ENCODE measurements around the gene HRCT1. TPM values are rescaled to one million over a fixed set of nuclear protein-coding genes. Genes with fewer than 3 reads are reported as not detected.

Gene HRCT1
- total RNA-seq, 1 donor from 2014 or later: 10.8 TPM

- DNase-seq: no peak
- Histone ChIP-seq H3K36me3 (no peaks in the 10 kb centered on the region), H3K27ac (peak overlapping the region; percentile 55), H3K9me3 (no peaks in the 10 kb centered on the region), H3K4me1 (peaks cover 28% of the 10 kb centered on the region), H3K4me3 (no peak overlapping the region), H3K27me3 (no peaks in the 10 kb centered on the region)
- TF ChIP-seq, protein P1, sequence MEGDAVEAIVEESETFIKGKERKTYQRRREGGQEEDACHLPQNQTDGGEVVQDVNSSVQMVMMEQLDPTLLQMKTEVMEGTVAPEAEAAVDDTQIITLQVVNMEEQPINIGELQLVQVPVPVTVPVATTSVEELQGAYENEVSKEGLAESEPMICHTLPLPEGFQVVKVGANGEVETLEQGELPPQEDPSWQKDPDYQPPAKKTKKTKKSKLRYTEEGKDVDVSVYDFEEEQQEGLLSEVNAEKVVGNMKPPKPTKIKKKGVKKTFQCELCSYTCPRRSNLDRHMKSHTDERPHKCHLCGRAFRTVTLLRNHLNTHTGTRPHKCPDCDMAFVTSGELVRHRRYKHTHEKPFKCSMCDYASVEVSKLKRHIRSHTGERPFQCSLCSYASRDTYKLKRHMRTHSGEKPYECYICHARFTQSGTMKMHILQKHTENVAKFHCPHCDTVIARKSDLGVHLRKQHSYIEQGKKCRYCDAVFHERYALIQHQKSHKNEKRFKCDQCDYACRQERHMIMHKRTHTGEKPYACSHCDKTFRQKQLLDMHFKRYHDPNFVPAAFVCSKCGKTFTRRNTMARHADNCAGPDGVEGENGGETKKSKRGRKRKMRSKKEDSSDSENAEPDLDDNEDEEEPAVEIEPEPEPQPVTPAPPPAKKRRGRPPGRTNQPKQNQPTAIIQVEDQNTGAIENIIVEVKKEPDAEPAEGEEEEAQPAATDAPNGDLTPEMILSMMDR (IDR thresholded peaks at IDR 0.05): peak; percentile 5
- intact Hi-C loops (cut with DNase I): loop anchor here (5.0 kb wide), 1 partner anchor 42 kb away; the partner anchor contains the start of genes HRCT1 and SPAAR
- peak; percentile 90 for ATAC-seq
Observed at GRCh38 chr9:35948901-35949318, 42.9 kb downstream of the HRCT1 start.

- no peaks in the 10 kb centered on the region for H3K27me3 ChIP-seq
- H3K36me3 ChIP-seq: no peaks in the 10 kb centered on the region
- DNase-seq (no peak), ATAC-seq (peak; percentile 44)
- no peaks in the 10 kb centered on the region for H3K9me3 ChIP-seq
- TF ChIP-seq, protein P1 (IDR thresholded peaks at IDR 0.05): no peak
- peaks cover 19% of the 10 kb centered on the region for H3K4me1 ChIP-seq
- intact Hi-C loops (cut with DNase I): no loop called here
- H3K4me3 ChIP-seq: no peak overlapping the region
- H3K27ac ChIP-seq: peak overlapping the region; percentile 44
Observed at GRCh38 chr9:35951736-35952135, 45.7 kb downstream of the HRCT1 start.

GRCh38 chr9:35952526-35953191, 46.7 kb downstream of the HRCT1 start:
- intact Hi-C loops (cut with DNase I): no loop called here
- DNase-seq: no peak
- ATAC-seq: no peak

DNA sequence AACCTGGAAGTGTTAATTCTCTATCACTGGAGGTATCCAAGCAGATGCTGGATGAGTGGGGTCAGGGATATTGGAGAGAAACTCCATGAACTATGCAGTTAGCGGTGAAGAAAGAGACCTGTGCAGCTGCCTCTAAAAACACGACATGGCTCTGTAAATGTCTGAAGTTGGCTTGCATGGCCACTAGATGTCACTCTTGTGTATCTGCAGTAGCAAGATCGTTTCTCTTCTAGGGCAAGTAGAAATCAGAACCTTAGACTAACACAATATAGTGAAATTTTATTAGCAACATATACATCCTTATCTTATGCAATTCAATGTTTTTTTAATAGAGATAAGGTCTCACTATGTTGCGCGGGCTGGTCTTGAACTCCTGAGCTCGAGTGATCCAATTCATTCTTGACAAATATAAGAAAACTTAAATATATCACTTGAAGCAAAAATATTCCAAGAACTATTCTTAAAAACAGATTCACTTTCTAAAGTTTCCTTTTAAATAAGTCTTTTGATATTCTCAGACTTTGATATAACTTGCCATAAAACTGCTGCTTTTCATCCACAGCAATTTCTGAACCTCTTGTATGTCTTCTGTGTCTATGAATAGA, 49.0 kb downstream of the HRCT1 start:
- Histone ChIP-seq H3K27ac (no peak overlapping the region), H3K9me3 (no peaks in the 10 kb centered on the region), H3K36me3 (no peaks in the 10 kb centered on the region), H3K4me3 (no peak overlapping the region), H3K27me3 (no peaks in the 10 kb centered on the region), H3K4me1 (peaks cover 3% of the 10 kb centered on the region)
- intact Hi-C loops (cut with DNase I): loop anchor here (5.0 kb wide), 1 partner anchor 67 kb away; no protein-coding TSS in a partner anchor
- TF ChIP-seq, protein P1 (IDR thresholded peaks at IDR 0.05): peak; percentile 89
- DNase-seq (no peak), ATAC-seq (peak; percentile 94)

More at GRCh38 chr9:35952526-35953191, 46.7 kb downstream of the HRCT1 start:
- TF ChIP-seq, protein P1 (IDR thresholded peaks at IDR 0.05): no peak
- Histone ChIP-seq H3K27me3 (no peaks in the 10 kb centered on the region), H3K4me1 (peaks cover 19% of the 10 kb centered on the region), H3K4me3 (no peak overlapping the region), H3K27ac (peak overlapping the region; percentile 44), H3K36me3 (no peaks in the 10 kb centered on the region), H3K9me3 (no peaks in the 10 kb centered on the region)

DNA sequence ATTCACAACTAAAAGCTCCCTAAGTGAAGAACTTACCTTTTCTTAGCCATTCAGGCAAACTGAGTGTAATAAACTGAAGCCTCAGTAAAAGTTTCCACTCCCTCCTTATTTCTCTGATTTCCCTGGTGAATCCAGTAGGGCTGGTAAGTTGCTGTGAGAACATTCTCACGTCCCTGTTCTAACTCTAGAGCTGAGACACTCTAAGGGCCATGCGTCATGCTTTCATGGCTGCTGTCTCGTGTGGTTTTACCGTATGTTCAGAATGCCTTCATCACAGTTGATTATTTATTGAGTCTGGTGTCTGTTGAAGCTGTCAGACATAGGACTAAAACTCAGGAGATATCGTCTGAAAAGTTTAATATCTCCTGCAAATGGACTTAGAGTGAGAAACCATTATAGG, 50.6 kb downstream of the HRCT1 start:
- Histone ChIP-seq H3K27ac (no peak overlapping the region), H3K4me3 (no peak overlapping the region), H3K9me3 (no peaks in the 10 kb centered on the region), H3K27me3 (no peaks in the 10 kb centered on the region), H3K4me1 (no peaks in the 10 kb centered on the region), H3K36me3 (no peaks in the 10 kb centered on the region)
- TF ChIP-seq, protein P1 (IDR thresholded peaks at IDR 0.05): no peak
- DNase-seq (no peak), ATAC-seq (no peak)
- intact Hi-C loops (cut with DNase I): loop anchor here (5.0 kb wide), 1 partner anchor 66 kb away; no protein-coding TSS in a partner anchor

Other genes with a start within 250 kb of the HRCT1 start
- 30,828 TPM for gene RMRP, start 248.2 kb upstream of the HRCT1 start, total RNA-seq
- gene CCDC107, start 247.9 kb upstream of the HRCT1 start, total RNA-seq: 31.1 TPM
- 0.38 TPM for gene ARHGEF39, start 241.0 kb upstream of the HRCT1 start, total RNA-seq
- gene CA9, start 232.3 kb upstream of the HRCT1 start, total RNA-seq: 0.55 TPM
- 161 TPM for gene TPM2, start 216.3 kb upstream of the HRCT1 start, total RNA-seq
- 439 TPM for gene TLN1, start 174.0 kb upstream of the HRCT1 start, total RNA-seq
- gene CREB3, start 173.5 kb upstream of the HRCT1 start, total RNA-seq: 34.9 TPM
- 99.1 TPM for gene GBA2, start 157.0 kb upstream of the HRCT1 start, total RNA-seq
- gene RGP1, start 156.9 kb upstream of the HRCT1 start, total RNA-seq: 34.6 TPM
- gene MSMP, start 151.9 kb upstream of the HRCT1 start, total RNA-seq: not detected
- 21.7 TPM for gene NPR2, start 114.6 kb upstream of the HRCT1 start, total RNA-seq
- 2.8 TPM for gene SPAG8, start 93.9 kb upstream of the HRCT1 start, total RNA-seq
- gene HINT2, start 91.2 kb upstream of the HRCT1 start, total RNA-seq: 37.1 TPM
- not detected for gene FAM221B, start 77.5 kb upstream of the HRCT1 start, total RNA-seq
- gene TMEM8B, start 77.0 kb upstream of the HRCT1 start, total RNA-seq: 13.7 TPM
- not detected for gene OR13J1, start 35.8 kb upstream of the HRCT1 start, total RNA-seq
- 13.5 TPM for gene SPAAR, start 3.3 kb downstream of the HRCT1 start, total RNA-seq
- not detected for gene OR2S2, start 52.0 kb downstream of the HRCT1 start, total RNA-seq
- gene RECK, start 130.7 kb downstream of the HRCT1 start, total RNA-seq: 20.1 TPM
- gene GLIPR2, start 230.5 kb downstream of the HRCT1 start, total RNA-seq: 64.9 TPM

All from upper lobe of right lung (tissue), 1 donor.